HG03565 (cell line): ENCODE measurements around the gene MIS18BP1.
"Not testable (repeated sequence)": the region's sequence is repeated elsewhere in the genome, so short reads cannot be mapped to it uniquely, and the experiment has no call there.

Source experiments
- ATAC-seq: cut with Tn5 transposase; IDR thresholded peaks from one replicate; pipeline ENCODE4 v1.9.1; 2021; ENCODE audit warnings: mild to moderate bottlenecking, moderate library complexity; ENCODE audit not compliant: unreplicated experiment

Gene MIS18BP1

GRCh38 chr14:45246691-45247090 is 6.3 kb downstream of the MIS18BP1 start:
- peak; percentile 48 for ATAC-seq

DNA sequence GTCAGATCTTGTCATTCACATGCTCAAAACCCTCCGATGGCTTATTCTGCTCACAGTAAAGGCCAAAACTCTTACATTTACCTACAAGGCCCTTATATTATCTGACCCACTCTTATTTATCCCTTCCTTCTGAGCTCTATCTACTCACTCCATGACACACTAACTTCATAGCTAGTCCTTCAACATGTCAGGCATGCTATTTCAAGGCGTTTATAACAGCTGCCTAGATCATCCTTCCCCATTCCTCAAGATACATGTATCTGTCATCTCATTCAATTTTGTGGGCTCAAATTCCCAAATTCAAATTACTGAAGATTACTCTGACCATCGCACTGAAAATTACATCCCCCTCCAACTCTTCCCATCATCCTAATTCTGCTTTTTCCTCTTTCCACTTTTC is 6.9 kb downstream of the MIS18BP1 start:
- ATAC-seq: no peak

- ATAC-seq: no peak
These were observed 10.3 kb downstream of the MIS18BP1 start for GRCh38 chr14:45242706-45243105.

DNA sequence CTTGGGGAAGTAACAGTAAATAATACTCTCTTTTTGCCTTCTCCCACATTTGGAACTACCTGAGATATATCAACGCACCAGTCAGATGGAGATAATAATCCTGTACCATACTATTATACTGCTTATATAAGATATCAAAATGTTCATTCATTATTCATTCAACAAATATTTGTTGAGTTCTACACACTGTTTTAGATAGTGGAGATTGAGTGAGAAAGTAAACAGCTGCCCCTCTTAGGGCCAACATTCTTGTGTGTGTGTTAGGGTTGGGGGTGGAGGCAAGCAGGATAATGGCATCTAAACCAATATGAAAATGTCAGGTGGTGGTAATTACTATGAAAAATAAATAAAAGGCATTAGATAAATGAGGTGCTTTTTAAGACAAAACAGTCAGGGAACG is 14.0 kb downstream of the MIS18BP1 start:
- ATAC-seq: no peak

DNA sequence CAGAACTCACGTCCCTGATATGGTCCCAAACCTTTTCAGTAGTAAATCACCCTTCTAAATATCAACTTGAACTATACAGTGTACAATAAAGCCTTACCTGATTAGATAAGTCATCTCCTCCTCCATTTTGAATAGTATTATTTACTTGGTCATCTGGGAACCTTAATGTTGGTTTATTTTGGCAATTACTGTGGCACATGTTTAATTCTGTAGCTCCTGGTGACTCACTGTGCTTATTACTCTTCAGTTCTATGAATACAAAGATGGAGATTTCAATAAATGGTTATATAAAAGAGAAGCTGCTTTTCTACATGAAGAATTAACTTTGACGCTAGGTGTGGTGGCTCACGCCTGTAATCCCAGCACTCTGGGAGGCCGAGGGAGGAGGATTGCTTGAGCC is 25.4 kb downstream of the MIS18BP1 start:
- ATAC-seq: no peak

DNA sequence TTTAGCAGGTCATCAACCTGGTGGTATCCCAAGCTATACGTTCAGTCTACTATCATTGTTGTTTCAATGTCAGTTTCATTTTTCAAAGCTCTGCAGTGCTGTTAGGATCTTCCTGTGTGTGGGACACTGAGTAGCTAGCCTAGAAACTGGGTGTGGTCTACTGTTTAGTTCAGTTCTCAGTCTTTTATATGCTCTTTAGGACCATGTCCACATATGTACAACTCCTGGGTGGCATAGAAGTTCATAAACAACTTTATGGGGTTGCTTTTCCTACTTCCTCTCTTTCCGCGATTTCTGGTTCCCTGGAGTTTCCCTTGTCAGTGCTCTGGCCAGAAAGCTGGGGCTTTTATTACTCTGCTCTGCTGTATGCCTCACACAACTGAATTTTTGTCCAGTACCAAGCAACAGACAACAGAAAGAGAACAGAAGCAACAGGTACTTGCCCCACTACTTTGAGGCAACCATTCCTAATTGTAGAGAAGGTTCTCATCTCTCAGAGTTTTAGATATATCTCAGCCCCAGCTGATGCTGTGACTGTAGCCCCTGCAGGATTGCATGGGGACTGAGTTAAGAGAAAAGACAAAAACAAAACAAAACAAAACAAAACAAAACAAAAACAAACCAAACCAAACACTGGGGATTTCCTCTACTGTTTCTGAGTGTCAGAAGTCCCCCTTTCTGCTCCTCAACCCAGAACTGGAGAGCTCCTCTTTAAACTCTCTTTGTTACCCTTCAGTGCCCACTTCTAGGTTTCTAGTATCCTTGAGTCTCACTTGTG is 30.3 kb downstream of the MIS18BP1 start:
- no peak for ATAC-seq

DNA sequence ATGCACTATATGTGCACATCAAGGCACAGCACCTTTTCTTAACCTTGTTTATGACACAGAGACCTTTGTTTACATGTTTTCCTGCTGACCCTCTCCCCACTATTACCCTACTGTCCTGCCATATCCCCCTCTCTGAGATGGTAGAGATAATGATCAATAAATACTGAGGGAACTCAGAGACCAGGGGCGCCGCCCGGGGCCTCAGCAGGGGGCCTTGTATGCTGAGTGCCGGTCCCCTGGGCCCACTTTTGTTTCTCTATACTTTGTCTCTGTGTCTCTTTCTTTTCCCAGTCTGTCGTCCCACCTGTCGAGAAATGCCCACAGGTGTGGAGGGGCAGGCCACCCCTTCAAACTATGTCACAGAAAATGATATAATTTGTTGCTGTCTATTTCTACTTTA is 38.7 kb downstream of the MIS18BP1 start:
- ATAC-seq: not testable (repeated sequence)

DNA sequence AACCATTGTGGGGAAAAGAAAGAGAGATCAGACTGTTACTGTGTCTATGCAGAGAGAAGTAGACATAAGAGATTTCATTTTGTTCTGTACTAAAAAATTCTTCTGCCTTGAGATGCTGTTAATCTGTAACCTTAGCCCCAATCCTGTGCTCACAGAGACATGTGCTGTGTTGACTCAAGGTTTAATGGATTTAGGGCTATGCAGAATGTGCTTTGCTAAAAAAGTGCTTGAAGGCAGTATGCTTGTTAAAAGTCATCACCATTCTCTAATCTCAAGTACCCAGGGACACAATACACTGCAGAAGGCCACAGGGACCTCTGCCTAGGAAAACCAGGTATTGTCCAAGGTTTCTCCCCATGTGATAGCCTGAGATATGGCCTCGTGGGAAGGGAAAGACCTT is 39.3 kb downstream of the MIS18BP1 start:
- ATAC-seq: not testable (repeated sequence)

DNA sequence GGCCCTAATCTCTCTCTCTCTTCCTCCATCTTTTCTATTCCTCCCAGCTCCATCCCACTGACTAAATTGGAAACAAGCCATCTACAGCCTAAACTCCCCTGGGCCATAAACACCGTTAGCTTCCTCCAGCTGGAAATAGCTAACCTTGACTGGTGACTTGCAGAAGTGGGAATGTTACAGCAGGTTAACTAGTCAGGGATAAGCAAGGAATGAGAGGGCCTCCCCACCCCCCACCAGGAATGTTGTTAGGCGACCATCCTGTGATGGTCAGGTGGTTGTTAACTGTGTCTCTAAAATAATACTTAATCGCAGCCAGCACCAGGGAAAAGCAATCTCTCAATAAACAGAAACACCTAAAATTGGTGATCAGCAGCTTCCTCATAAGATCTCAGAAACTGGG is 40.8 kb downstream of the MIS18BP1 start:
- ATAC-seq: no peak

DNA sequence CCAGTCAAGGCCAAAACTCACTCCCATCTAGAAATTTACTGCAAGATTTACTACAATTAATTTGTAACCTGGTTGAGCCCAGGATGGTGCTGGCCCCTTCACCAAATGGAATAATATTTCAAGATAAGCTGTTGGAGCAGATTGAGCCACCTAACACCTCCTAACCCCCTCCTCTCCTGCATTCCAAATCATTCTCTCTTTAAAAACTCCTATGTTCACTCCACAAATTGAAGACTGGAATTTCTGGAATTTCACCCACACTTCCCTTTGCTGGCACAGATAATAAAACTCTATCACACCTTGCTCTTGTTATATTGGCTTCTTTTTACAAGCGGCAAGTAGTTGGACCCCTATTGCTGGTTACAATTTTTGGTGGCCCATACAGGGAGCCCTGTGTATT is 41.7 kb downstream of the MIS18BP1 start:
- no peak for ATAC-seq

DNA sequence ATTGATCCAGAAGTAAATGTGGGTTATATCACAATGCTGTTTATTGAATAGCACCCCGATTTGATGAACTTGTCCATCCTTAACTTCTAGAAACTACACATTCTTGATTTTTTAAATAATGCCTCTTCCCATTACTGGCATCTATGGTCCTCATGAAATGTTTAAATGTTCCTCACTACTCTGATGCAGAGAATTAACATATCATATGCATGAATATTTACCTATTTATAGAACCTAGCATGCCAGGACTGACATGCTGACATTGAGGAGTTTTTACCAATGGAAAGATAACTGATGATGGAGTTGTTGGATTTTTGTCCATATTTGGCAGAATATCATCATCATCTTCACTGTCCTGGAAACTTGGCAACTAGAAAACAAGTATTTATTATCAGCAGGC is 42.8 kb downstream of the MIS18BP1 start:
- ATAC-seq: no peak

GRCh38 chr14:45204241-45204640 is 48.8 kb downstream of the MIS18BP1 start:
- ATAC-seq: no peak

DNA sequence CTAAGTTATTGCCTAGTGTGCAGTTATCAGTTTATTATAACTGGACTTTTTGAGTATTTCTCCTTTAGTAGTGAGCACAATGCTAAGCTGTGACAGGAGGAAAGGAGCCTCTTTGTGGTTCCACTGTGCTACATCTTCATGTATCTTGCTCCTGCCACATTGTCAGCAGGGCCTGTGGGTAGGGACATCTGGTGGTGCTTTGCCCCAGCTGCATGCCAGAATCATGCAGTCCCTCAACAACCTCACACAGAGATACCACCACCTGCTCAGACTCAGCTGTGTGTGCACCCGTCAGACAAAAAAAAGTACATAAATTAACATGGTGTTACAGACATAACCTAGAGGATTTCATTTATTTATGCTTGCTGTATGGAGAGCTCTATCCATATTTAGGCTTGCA is 51.1 kb downstream of the MIS18BP1 start:
- ATAC-seq: peak; percentile 86

GRCh38 chr14:45199230-45199629 is 53.8 kb downstream of the MIS18BP1 start:
- ATAC-seq: no peak

- no peak for ATAC-seq
These were observed 54.5 kb downstream of the MIS18BP1 start for GRCh38 chr14:45198551-45198950.

- no peak for ATAC-seq
These were observed 58.0 kb downstream of the MIS18BP1 start for GRCh38 chr14:45194964-45195363.

- ATAC-seq: peak; percentile 43
These were observed 67.7 kb downstream of the MIS18BP1 start for GRCh38 chr14:45185100-45185814.

DNA sequence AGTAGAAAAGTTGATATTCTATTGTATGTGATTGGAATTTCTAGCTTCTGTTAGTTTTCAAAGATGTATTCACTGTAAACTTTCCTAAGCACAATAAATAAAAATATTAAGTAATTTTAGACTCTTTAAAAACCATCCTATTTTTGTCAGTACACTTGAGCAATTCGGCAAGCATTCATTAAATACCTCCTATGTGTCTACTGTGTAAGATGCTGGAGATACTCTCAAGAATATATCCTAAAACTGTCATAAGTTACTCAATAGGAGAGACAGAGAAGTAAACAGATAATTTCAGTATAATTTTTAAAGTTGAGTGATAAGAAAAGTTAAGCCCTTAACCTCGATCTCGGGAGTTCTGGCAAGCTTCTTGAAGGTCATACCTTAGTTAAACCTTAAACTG is 71.2 kb downstream of the MIS18BP1 start:
- no peak for ATAC-seq

DNA sequence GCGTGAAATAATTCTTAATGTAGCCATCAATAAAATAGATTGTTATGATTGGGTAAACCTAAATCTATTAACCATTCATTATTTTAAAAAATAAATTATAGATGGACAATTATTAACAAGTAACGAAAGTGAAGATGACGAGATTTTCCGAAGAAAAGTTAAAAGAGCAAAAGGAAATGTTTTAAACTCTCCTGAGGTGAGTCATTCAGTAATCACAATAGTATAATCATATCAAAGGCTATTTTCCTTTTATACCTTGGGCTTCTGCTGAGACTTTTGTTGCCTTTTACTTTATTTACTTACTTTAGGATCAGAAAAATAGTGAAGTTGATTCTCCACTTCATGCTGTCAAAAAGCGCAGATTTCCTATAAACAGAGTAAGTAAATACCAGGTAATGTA is 71.7 kb downstream of the MIS18BP1 start:
- ATAC-seq: no peak

DNA sequence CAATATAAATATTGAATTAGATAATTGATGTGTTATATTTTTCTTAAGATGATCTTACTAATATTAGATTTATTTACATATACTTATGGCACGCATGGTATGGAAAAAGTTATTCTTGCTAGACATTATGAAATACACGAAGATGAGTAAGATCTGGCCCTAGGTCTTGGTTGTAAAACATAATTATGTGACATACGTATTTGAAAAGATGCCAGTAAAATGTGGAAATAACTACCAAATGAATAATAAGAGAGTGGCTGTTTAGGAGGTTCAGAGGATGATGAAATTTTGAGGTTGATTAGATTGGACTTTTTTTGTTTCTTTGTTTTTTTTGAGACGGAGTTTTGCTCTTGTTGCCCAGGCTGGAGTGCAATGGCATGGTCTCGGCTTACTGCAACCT is 75.9 kb downstream of the MIS18BP1 start:
- ATAC-seq: no peak

GRCh38 chr14:45169906-45170305 is 83.1 kb downstream of the MIS18BP1 start:
- ATAC-seq: no peak

DNA sequence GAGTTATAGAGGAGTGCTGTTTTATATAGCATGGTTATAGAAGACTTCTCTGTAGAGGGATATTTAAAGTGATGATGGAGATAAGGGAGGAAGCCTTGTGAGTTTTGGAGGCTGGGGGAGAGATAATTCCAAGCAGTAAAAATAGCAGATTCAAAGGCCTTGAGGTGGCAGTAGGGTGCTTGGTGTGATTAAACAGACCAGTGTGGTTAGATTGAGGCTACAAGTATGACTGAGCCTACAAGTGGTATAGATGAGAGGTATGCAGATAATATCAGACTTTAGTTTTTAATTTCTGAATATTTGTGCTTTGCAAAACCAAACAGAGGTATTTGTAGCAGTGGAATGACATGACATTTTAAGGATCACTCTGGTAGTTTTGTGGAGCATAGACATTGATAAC is 96.9 kb downstream of the MIS18BP1 start:
- peak; percentile 85 for ATAC-seq
